OCI-LY3 (cell line): Measurements from ENCODE around the gene PGAP6.

Experiments
- H2AFZ ChIP-seq: fragments of 200-600, 300-600 bp; shearing (Covaris generic); 2 replicates; pipeline ENCODE4 v1.6.0; 2014; ENCODE audit warnings: antibody characterized with exemption, low read depth, low read length
- H3K27ac ChIP-seq: fragments of 200-600, 300-600 bp; sonication (generic); 2 replicates; pipeline ENCODE4 v1.5.1; 2014; ENCODE audit warnings: mild to moderate bottlenecking, low read length, moderate library complexity, mixed read lengths
- H3K27me3 ChIP-seq: fragments of 200-600, 300-600 bp; sonication (generic); 2 replicates; pipeline ENCODE4 v1.6.1; 2014; ENCODE audit warnings: low read depth, low read length, mixed read lengths
- H3K36me3 ChIP-seq: fragments of 200-600, 300-600 bp; sonication (generic); replicated peaks from 2 replicates; pipeline ENCODE3; 2014; ENCODE audit warnings: low read depth, low read length, mixed read lengths
- H3K4me1 ChIP-seq: fragments of 300-600, 200-600 bp; sonication (generic); 2 replicates; pipeline ENCODE4 v1.6.1; 2014; ENCODE audit warnings: low read length, mixed read lengths
- H3K4me2 ChIP-seq: fragments of 200-600, 300-600 bp; sonication (generic); 2 replicates; pipeline ENCODE4 v1.6.1; 2014; ENCODE audit warnings: low read length, mixed read lengths
- H3K4me3 ChIP-seq: fragments of 300-600, 200-600 bp; sonication (generic); 2 replicates; pipeline ENCODE4 v1.5.1; 2014; ENCODE audit warnings: antibody characterized with exemption, mild to moderate bottlenecking, low read length, moderate library complexity
- H3K79me2 ChIP-seq: fragments of 300-600, 200-600 bp; shearing (Covaris generic); 2 replicates; pipeline ENCODE4 v1.6.1; 2014; ENCODE audit warnings: mild to moderate bottlenecking, low read length, mixed read lengths
- H3K9ac ChIP-seq: fragments of 300-600, 200-600 bp; shearing (Covaris generic); 2 replicates; pipeline ENCODE4 v1.6.0; 2014; ENCODE audit warnings: mild to moderate bottlenecking, low read length, moderate library complexity
- H3K9me3 ChIP-seq: fragments of 200-600, 300-600 bp; shearing (Covaris generic); 2 replicates; pipeline ENCODE4 v1.6.1; 2014; ENCODE audit warnings: low read length, mixed read lengths; ENCODE audit not compliant: insufficient read depth
- H4K20me1 ChIP-seq: fragments of 200-600, 300-600 bp; sonication (generic); 2 replicates; pipeline ENCODE4 v1.6.1; 2016; ENCODE audit warnings: low read length, mixed read lengths; ENCODE audit not compliant: insufficient read depth
- EZH2phosphoT487 ChIP-seq: fragments of 200-600 bp; shearing (Covaris generic); IDR thresholded peaks from 2 replicates; pipeline ENCODE4 v1.6.1; 2018; ENCODE audit warnings: antibody characterized with exemption, mixed run types, low read depth
- TF ChIP-seq, protein P1 (sequence below): fragments of 200-600, 300-600 bp; sonication (generic); IDR thresholded peaks from 2 replicates; pipeline ENCODE4 v1.5.1; 2014; ENCODE audit warnings: antibody characterized with exemption, low read length, low read depth

The PGAP6 gene

GRCh38 chr16:374616-374926 is 7.2 kb downstream of the PGAP6 start:
- Histone ChIP-seq H3K36me3 (no peaks in the 10 kb centered on the region), H3K27ac (no peak overlapping the region), H3K4me3 (no peak overlapping the region), H3K9ac (no peak overlapping the region), H3K79me2 (peaks cover 4% of the 10 kb centered on the region; the same call in 1 of the 2 replicates), H3K4me1 (peaks cover 10% of the 10 kb centered on the region), H3K27me3 (no peaks in the 10 kb centered on the region), H3K9me3 (no peaks in the 10 kb centered on the region), H2AFZ (no peak overlapping the region), H3K4me2 (no peak overlapping the region), H4K20me1 (no peaks in the 10 kb centered on the region; the same call in 1 of the 2 replicates)
- TF ChIP-seq EZH2phosphoT487, result no peak
- TF ChIP-seq, protein P1, sequence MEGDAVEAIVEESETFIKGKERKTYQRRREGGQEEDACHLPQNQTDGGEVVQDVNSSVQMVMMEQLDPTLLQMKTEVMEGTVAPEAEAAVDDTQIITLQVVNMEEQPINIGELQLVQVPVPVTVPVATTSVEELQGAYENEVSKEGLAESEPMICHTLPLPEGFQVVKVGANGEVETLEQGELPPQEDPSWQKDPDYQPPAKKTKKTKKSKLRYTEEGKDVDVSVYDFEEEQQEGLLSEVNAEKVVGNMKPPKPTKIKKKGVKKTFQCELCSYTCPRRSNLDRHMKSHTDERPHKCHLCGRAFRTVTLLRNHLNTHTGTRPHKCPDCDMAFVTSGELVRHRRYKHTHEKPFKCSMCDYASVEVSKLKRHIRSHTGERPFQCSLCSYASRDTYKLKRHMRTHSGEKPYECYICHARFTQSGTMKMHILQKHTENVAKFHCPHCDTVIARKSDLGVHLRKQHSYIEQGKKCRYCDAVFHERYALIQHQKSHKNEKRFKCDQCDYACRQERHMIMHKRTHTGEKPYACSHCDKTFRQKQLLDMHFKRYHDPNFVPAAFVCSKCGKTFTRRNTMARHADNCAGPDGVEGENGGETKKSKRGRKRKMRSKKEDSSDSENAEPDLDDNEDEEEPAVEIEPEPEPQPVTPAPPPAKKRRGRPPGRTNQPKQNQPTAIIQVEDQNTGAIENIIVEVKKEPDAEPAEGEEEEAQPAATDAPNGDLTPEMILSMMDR, result no peak

- Histone ChIP-seq H3K9ac (no peak overlapping the region), H3K9me3 (no peaks in the 10 kb centered on the region), H3K27me3 (no peaks in the 10 kb centered on the region), H2AFZ (no peak overlapping the region), H3K4me3 (no peak overlapping the region), H3K27ac (no peak overlapping the region), H3K79me2 (peaks cover 6% of the 10 kb centered on the region; the same call in 1 of the 2 replicates), H3K4me1 (peaks cover 13% of the 10 kb centered on the region), H3K4me2 (no peak overlapping the region), H4K20me1 (no peaks in the 10 kb centered on the region; the same call in 1 of the 2 replicates), H3K36me3 (no peaks in the 10 kb centered on the region)
- TF ChIP-seq, protein P1, result no peak
- no peak for TF ChIP-seq EZH2phosphoT487
Measured at GRCh38 chr16:373848-374615, 7.7 kb downstream of the PGAP6 start.

- no peaks in the 10 kb centered on the region; the same call in 1 of the 2 replicates for H4K20me1 ChIP-seq
Measured at GRCh38 chr16:373020-373598, 8.7 kb downstream of the PGAP6 start.

More at GRCh38 chr16:373020-373598, 8.7 kb downstream of the PGAP6 start:
- H3K9me3 ChIP-seq, result no peaks in the 10 kb centered on the region
- H3K79me2 ChIP-seq, result peaks cover 6% of the 10 kb centered on the region; the same call in 1 of the 2 replicates
- no peaks in the 10 kb centered on the region for H3K27me3 ChIP-seq
- H3K36me3 ChIP-seq, result peaks cover 2% of the 10 kb centered on the region
- peaks cover 13% of the 10 kb centered on the region for H3K4me1 ChIP-seq
- no peak overlapping the region for H2AFZ ChIP-seq
- TF ChIP-seq, protein P1, result no peak
- no peak for TF ChIP-seq EZH2phosphoT487
- no peak overlapping the region for H3K4me3 ChIP-seq
- no peak overlapping the region for H3K9ac ChIP-seq
- no peak overlapping the region for H3K27ac ChIP-seq
- no peak overlapping the region for H3K4me2 ChIP-seq
